Right lobe of liver (tissue), 6 donors: ENCODE data around the gene SOBP. TPM values are rescaled to one million over a fixed set of nuclear protein-coding genes. Genes with fewer than 3 reads are reported as not detected.

ENCODE experiments used
- ATAC-seq, 4 donors: fragments of 200-7000 bp; cut with Tn5 transposase; one replicate each; pipeline ENCODE4 v1.9.1; 2020; ENCODE audit warnings: mild to moderate bottlenecking in 4 of 4, moderate library complexity in 4 of 4
- DNase-seq, 3 donors: peaks; one replicate each; pipeline ENCODE4 v3.0.0-alpha.2; 2020
- H3K27ac ChIP-seq, 3 donors: fragments of 200-600 bp; one replicate each; pipeline ENCODE4 v1.8.0; 2022
- H3K27me3 ChIP-seq, 2 donors: fragments of 200-600 bp; one replicate each; pipeline ENCODE4 v1.8.0; 2022
- H3K36me3 ChIP-seq, 4 donors: fragments of 200-600 bp; sonication (generic) in 1 of 4; one replicate each; pipeline versions ENCODE4 v1.5.1 to v1.8.0; 2017 to 2022; ENCODE audit warnings: control low read depth in 1 of 4
- H3K4me1 ChIP-seq, 4 donors: fragments of 200-600 bp; sonication (generic) in 1 of 4; one replicate each; pipeline versions ENCODE4 v1.5.1 to v1.8.0; 2017 to 2022; ENCODE audit warnings: control low read depth in 1 of 4
- H3K4me3 ChIP-seq, 3 donors: fragments of 200-600 bp; one replicate each; pipeline ENCODE4 v1.8.0; 2022
- H3K9me3 ChIP-seq, 4 donors: fragments of 200-600 bp; sonication (generic) in 1 of 4; one replicate each; pipeline versions ENCODE4 v1.5.1 to v1.8.0; 2017 to 2022; ENCODE audit warnings: control low read depth in 1 of 4
- CTCF ChIP-seq, 4 donors: fragments of 200-600 bp in 3 of 4; fragments of 450-650 bp in 1 of 4; IDR thresholded peaks; one replicate each; pipeline versions ENCODE4 v1.5.1 to v1.8.0; 2016 to 2022; ENCODE audit warnings: antibody characterized with exemption in 4 of 4, mild to moderate bottlenecking in 2 of 4
- POLR2A ChIP-seq: fragments of 450-650 bp; IDR thresholded peaks from one replicate; pipeline ENCODE4 v1.6.1; 2017; ENCODE audit warnings: antibody characterized with exemption, mild to moderate bottlenecking
- WGBS: methylation state at CpG from one replicate; pipeline ENCODE4 v1.1.6; 2018; ENCODE audit warnings: low coverage, low lambda C conversion rate; ENCODE audit not compliant: insufficient coverage; ENCODE audit errors: missing lambda C conversion rate; 5-methylcytosine and 5-hydroxymethylcytosine counted together
- intact Hi-C, 2 donors: fragments of 100-400 bp; cut with DNase I; formaldehyde crosslinking; loops; one replicate each; pipeline versions ENCODE4 v1.11.2 to v1.14.1; 2022
- long read RNA-seq: library from polyadenylated mRNA; unstranded; transcript quantifications from one replicate; pipeline ENCODE4 v2.0.0, GENCODE V29; 2019
- total RNA-seq, 6 experiments: library from RNA; depleted of rRNA in 2 of 6; stranded (reverse); fragments of >200 nt in 2 of 6; fragmentation: NEBNext Ultra II Directional in 3 of 6; extraction: Animal tissue kit (Norgen Biotek cat#: 25700) in 3 of 6; gene quantifications; one replicate each; pipeline versions ENCODE4 v1.1.0 to v1.2.4, GENCODE V29; 2016 to 2023
- donor health status: DM: no; HTN: yes; CAD: no.
- donor health status: DM: no; HTN: no; CAD: no.
- donor health status: DM: no; HTN: no; CAD: no.
- donor health status: DM: no; HTN: yes; CAD: no.
- donor health status: DM: no; HTN: yes; CAD: no.

The SOBP gene
- 1 to 10 TPM; 1.3 to 3.5 (median 1.6) TPM for total RNA-seq
- long read RNA-seq: 0 reads

GRCh38 chr6:107489636-107490565, at the start of gene SOBP:
TSS of gene SOBP (plus strand) at chr6:107490117. CDS start at chr6:107490617, 500 bp downstream.
- peak within 1 kb of the TSS in 2 of 3 donors; percentile 9 to 39 for H3K27ac ChIP-seq
- DNase-seq: peak; percentile 50 to 59 (median 57)
- intact Hi-C loops: no loop called here
- no peak for TF ChIP-seq POLR2A
- no peak for TF ChIP-seq CTCF (IDR thresholded peaks at IDR 0.05)
- no peaks in the 10 kb centered on the region for H3K27me3 ChIP-seq
- peaks cover 0 to 15% (median 0%) of the 10 kb centered on the region in 4 donors for H3K4me1 ChIP-seq
- H3K9me3 ChIP-seq: no peaks in the 10 kb centered on the region
- H3K4me3 ChIP-seq: peak within 1 kb of the TSS; percentile 59 to 63 (median 60)
- peak; percentile 42 to 60 (median 56) for ATAC-seq
- 0% methylated on average over 20 of the region's 130 CpGs for WGBS
- no peaks in the 10 kb centered on the region for H3K36me3 ChIP-seq

- no peaks in the 10 kb centered on the region for H3K4me1 ChIP-seq
- no peaks in the 10 kb centered on the region for H3K9me3 ChIP-seq
- H3K36me3 ChIP-seq: no peaks in the 10 kb centered on the region
- H3K27ac ChIP-seq: no peak overlapping the region
- no peak for ATAC-seq
- intact Hi-C loops: no loop called here
- H3K27me3 ChIP-seq: no peaks in the 10 kb centered on the region
- no peak for TF ChIP-seq POLR2A
- no peak for DNase-seq
- no peak overlapping the region for H3K4me3 ChIP-seq
These were observed 49.0 kb upstream of the SOBP start for GRCh38 chr6:107440936-107441335.

- DNase-seq (no peak), ATAC-seq (no peak)
- Histone ChIP-seq H3K4me3 (no peak overlapping the region), H3K36me3 (no peaks in the 10 kb centered on the region), H3K9me3 (no peaks in the 10 kb centered on the region), H3K27me3 (no peaks in the 10 kb centered on the region), H3K4me1 (no peaks in the 10 kb centered on the region), H3K27ac (no peak overlapping the region)
- WGBS: no CpG with 5 or more reads among the region's 1 CpG
- intact Hi-C loops: no loop called here
- TF ChIP-seq CTCF (IDR thresholded peaks at IDR 0.05) (no peak), POLR2A (no peak)
These were observed 48.2 kb upstream of the SOBP start for GRCh38 chr6:107441682-107442081.

GRCh38 chr6:107442938-107443607, 46.8 kb upstream of the SOBP start:
- peaks cover 0 to 8% (median 0%) of the 10 kb centered on the region in 4 donors for H3K9me3 ChIP-seq
- TF ChIP-seq CTCF (IDR thresholded peaks at IDR 0.05) (no peak), POLR2A (no peak)
- peaks cover 0 to 2% (median 0%) of the 10 kb centered on the region in 4 donors for H3K36me3 ChIP-seq
- intact Hi-C loops: no loop called here
- DNase-seq: no peak
- ATAC-seq: no peak
- H3K27ac ChIP-seq: no peak overlapping the region
- H3K4me3 ChIP-seq: no peak overlapping the region
- H3K27me3 ChIP-seq: no peaks in the 10 kb centered on the region
- no peaks in the 10 kb centered on the region for H3K4me1 ChIP-seq
- 92% methylated on average over 2 of the region's 2 CpGs for WGBS
